ENCODE data around the gene GPRC5A.

The GPRC5A gene

DNA sequence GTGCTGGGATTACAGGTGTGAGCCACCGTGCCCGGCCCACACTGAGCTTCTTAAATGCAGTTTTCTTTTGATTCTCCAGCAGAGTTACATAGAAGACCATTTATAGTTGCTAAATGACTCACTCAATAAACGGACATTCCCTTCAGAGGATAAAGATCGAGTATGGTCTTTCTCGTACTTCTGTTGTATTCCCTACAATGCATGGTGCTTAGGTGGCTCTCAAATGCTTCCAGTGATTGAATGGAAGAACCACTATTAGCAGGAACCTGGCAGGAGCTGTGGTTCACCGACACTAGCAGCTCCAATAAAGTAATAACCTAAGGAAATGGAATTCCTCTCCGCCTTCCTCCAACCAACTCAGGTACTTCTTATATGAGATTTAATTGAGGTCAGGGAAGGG, 3.9 kb upstream of the GPRC5A start:
- no peak for DNase-seq

DNA sequence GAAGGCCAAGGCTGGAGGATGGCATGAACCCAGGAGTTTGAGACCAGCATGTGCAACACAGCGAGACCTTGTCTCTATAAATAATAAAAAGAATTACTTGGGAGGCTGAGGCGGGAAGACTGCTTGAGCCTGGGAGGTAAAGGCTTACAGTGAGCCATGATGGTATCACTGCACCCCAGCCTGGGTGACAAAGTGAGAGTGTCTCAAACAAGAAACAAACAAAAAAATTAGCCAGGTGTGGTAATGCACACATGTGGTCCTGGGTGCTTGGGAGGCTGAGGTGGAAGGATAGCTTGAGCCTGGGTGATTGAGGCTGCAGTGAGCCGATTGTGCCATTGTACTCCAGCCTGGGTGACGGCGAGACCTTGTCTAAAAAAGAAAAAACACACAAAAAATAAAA, 1.7 kb upstream of the GPRC5A start:
- no peak for DNase-seq

DNA sequence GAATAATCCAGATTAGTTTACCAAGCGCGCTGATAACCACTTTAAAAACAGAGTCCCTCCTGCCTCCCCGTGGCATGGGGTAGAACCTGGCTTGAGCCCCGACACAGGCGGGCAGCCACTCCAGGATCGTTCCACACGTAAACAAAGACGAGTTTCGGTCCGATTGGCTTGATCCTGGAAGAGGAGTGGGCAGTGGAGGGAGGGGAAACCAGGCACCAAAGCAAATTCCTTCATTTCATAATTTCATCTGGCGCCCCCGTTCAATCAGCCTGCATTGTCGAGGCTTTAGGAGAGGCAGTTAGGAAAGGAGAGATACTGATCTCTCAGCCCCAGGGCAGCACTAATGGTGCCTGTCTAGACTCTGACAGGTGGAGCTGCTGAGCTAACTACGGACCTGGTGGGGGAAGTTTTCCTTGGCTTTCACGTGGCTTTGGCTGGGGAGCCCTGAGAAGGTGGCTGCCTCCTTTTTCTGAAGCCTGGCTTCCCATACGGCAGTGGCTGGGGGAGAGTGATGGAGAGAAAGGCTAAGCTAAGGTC, 751 bp upstream of the GPRC5A start:
- no peak for DNase-seq

DNA sequence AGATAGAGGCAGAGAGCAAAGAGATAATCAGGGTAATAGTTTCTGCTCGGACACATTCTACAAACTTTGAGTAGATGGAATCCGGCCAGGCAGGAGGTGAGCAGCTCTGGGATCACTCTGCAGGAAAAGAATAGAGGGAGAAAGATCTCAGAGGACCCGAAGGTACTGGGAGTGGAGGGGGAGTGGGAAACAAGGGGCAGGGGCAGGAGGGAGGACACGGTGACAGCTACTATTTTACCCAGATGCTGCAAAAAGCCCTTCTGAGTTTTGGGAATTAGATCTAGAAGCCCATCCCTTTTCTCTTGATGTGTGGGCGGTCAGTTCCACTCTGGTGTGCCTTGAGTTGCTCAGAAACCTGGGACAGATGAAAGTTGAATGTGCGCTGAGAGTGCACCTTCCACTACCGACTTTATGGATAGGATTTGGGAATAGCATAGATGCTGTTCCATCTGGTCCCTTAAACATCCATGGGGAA, 556 bp downstream of the GPRC5A start:
- DNase-seq = no peak

DNA sequence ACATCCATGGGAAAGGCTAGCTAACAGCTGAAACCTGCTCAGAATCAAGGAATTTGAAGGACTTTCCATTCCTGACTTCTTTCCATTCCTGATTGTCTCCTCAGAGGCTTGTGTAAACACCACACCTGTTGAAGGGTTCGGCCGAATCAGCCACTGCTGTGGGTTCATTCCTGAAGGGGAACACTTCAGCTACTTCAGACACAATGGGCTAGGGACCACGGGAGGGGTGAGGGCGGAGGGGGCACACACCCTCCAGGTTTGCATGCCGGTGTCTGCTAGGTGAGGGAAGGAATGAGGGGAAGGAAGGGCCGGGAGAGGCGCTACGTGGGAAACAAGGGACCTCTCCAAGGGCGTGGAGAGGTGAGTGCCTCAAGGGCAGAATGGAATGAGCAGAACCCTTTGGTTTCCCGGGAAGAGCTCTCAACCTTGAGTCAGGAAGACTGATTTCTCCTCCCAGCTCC, 1.3 kb downstream of the GPRC5A start:
- DNase-seq = no peak

DNA sequence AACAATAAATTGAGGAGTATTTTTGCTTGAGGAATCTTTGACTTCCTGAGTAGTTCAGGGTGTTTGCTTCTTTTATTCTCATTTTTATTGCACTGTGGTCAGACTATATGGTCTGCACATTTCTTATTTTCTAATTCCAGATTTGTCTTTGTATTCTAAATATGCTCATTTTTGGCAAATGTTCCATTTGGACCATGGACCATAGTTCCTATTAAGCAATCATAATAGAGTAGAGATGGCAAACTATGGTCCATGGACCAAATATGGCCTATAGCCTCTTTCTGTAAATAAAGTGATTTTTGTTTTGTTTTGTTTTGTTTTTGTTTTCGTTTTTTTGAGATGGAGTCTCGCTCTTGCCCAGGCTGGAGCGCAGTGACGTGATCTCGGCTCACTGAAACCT, 2.1 kb downstream of the GPRC5A start:
- no peak for DNase-seq

DNA sequence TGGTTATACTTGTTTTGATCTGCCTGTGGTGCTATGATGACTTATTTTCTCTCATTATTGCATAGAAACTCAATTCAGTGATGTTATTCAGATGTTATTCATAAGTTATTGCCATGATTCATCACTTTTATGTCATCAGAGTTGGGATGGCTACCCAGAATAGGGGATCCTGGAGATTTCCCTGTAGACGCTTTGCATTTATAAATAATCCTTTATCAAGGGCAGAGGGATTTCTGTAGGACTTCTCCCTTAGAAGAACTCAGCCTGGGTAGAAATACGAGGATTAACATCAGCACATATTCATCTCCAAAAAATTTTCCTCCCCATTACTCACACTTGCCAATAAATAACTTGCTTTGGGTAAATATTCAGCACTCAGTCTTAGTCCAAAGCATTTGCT, 4.9 kb downstream of the GPRC5A start:
- no peak for DNase-seq

DNA sequence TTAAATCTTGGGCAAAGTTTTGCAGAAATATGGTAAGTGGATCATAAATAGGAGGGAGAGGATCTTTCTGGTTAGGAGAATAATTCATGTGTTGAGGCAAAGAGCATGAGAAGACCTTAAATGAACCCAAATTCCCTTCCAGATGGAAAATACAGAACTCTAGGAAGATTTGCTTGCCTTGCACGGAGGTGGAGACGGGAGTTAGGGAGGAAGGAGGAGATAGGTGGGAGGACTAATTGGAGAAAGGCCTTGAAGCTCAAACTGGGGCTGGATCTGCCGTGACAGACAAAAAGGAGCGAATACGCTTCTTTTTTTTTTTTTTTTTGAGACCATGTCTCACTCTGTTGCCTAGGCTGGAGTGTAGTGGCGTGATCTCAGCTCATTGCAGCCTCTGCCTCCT, 5.9 kb downstream of the GPRC5A start:
- DNase-seq = no peak

DNA sequence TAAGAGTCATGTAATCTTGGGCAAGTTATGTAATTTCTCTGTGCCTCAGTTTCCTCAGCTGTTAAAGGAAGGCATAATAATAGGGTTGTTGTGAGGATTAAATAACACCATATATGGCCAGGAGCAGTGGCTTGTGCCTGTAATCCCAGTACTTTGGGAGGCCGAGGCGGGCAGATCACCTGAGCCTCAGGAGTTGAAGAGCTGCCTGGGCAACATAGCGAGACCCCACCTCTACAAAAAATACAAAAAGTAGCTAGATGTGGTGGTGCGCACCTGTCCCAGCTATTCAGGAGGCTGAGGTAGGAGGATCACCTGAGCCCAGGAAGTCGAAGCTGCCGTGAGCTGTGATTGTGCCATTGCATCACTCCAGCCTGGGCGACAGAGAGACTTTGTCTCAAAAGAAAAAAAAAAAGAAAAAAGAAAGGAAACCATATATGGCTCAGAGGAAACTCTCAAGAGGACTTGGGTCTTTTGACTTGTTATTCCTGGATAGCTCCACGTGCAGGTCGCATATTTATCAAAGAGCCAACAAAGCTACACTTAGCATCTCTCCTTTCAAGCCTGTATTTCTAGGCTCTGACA, 6.9 kb downstream of the GPRC5A start:
- DNase-seq = no peak

DNA sequence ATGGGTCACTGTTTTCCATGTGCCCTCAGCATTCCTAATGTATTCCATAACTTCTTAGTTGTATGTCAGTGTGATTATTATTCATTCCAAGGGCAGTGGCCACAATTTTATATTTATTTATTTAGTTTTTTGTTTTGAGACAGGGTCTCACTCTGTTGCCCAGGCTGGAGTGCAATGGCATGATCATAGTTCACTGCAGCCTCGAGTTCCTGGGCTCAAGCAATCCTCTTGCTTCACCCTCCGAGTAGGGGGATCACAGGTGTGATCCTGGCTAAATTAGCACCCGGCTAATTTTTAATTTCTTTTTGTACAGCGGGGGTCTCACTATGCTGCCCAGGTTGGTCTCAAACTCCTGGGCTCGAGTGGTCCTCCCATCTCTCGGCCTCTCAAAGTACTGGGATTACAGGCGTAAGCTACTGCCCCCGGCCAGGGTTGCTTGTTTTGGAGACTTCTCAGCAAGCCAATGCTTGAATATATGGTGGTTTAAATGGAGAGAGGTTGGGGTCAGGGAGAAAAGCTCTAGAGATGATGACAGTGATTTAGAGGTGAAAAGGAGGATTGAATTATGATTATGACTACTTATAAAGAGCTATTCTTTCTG, 7.6 kb downstream of the GPRC5A start:
- no peak for DNase-seq

DNA sequence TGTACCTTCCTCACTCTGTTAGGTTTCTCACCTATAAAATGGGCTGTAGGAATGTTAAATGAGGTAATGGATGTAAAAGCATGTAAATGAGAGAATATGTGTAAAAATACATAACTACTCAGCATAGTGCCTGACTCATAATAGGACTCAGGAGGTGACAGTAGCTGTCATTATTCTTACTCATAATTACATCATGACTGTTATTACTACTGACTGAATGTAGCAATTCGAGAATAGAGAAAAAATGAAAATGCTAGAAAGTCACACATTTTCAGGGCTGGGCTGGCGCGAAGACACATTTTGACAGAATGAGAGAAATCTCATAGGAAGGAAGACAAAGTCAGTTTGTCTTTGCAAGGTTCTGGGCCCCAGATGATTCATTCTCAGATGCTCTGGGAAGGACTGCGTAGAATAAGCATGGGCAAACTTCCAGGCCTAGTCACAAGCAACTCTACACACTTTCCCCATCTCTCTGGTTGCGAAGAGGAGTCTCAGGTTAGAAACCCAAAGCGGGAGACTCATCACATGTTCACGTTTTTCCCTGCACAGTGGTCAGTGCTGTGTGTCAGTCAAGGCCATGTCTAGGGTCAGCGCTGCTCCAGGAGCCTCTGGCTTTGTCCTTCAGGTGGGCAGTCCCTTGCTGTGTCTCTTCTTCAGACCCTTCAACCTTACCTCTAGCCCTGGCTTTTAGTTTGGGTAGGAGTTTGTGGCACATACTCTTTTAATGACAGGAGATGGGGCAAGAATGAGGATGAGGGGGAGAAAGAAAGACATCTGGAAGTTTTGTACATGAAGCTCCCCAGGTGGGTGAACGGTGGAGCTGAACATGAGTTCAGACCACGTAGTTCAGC, 8.4 kb downstream of the GPRC5A start:
- no peak for DNase-seq

DNA sequence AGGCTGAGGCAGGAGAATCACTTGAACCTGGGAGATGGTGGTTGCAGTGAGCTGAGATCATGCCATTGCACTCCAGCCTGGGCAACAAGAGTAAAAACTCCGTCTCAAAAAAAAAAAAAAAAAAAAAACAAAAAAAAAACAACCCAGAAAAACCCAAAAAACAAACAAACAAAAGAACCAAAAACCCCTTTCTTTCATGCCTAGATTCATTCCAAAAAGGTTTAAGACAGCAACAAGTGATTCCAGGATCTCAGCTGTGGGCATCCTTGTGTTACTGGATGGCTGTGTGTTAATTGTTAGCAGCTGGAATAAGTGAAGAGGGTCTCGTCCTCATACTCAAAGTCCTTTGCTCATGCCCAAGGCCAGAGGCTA, 9.4 kb downstream of the GPRC5A start:
- no peak for DNase-seq

DNA sequence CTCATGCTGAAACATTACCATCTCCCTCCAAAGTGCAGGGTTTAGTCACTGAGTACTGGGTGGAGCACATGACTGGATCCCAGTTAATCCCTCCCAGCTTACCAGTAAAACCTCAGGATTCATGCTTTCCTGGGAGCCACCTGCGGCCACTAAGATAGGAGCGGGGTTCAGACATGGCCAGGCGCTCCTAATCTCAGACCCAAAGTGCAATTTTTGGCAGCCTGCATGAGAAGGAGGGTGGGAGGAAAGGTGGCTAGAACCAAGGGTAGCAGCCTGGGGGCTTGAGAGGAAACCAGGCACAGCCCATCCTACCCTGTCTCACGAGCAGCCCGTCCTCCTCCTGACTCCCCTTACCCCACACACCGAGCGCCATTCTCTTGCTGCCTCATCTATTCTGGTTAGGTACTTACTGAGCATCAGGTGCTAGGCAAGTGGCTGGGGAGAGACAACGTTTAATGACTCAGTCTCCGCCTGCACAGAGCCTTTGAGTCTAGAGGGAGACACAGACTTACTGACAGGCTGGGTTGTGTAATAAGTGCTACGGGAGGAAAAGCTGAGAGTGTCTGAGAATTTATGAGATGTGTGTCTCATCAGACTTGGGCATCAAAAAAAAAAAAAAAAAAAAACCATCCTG, 9.9 kb downstream of the GPRC5A start:
- DNase-seq = no peak

DNA sequence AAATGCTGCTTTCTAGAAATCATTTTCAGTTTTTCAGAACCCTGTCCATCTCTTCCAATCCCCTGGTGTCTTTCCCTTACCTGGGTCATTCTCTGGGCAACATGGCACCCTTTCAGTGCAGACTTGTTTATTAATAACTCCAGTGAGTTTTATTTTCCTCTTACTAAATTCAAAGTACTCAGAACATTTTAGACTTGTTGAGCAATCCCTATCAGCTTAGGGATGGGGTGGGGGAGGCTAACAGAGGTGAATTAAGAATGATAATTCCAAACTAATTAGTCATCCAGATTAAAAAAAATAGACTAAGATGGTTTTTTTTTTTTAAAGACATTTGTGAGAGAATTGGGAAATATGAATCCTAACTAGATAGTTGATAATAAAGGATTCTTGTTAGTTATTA, 10.7 kb downstream of the GPRC5A start:
- DNase-seq = no peak

DNA sequence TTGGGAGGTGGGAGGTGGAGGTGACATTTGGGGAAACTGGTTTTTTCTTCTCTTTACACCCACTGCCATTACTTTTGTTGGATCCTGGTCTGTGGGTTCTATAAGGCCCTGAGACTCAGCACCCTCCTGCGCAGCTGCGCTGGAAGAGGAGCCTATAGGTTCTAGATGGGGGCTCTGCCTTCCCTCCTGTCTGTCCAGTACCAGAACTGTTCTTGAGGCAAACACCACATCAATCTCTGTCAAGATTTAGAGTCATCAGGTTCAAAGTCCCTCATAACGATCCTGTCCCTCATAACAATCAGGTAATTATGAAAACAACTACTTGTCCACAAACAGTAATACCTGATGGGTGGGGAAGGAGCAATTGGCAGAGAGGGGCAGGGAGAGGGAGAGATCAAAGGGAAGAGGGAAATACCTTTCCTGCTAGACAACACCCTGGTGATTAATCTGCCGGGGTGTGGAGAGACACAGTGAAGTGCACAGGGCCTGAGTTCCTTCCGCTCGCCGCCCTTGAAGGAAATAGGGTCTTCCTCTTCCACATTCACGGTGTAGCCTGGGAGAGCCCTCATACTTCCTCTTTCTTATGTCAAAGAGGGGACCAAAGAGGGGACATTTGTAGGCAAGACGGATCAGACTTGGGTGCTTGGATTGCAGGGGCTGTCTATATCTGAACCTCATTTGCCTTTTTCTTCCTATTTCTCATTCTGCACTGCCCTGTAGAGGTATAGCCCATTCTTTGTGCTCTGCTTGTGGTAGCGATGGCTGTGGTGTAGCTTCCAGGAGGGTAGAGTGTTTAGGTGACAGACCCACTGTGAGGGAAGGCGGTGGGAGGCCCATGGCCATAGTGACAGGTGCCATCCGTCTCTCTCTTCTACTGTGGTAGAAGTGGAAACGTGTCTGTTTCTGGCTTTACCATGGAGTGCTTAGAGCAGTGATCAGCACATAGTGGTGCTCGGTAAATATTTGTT, 12.6 kb downstream of the GPRC5A start:
- no peak for DNase-seq

DNA sequence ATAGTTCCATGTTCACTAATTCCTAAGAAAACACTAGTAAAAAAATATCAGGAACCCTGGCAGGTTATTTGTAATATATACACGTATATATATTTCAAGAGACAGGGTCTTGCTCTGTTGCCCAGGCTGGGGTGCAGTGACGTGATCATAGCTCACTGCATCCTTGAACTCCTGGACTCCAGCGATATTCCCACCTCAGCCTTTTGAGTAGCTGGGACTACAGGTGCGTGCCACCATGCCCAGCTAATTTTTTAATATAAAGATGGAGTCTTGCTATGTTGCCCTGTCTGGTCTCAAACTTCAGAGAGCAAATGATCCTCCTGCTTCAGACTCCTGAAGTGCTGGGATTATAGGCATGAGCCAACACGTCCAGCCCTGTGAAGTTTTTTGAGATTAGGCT, 16.2 kb downstream of the GPRC5A start:
- DNase-seq = no peak

DNA sequence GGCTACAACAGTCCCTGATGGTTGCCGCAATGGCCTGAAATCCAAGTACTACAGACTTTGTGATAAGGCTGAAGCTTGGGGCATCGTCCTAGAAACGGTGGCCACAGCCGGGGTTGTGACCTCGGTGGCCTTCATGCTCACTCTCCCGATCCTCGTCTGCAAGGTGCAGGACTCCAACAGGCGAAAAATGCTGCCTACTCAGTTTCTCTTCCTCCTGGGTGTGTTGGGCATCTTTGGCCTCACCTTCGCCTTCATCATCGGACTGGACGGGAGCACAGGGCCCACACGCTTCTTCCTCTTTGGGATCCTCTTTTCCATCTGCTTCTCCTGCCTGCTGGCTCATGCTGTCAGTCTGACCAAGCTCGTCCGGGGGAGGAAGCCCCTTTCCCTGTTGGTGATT, 16.9 kb downstream of the GPRC5A start:
- no peak for DNase-seq

DNA sequence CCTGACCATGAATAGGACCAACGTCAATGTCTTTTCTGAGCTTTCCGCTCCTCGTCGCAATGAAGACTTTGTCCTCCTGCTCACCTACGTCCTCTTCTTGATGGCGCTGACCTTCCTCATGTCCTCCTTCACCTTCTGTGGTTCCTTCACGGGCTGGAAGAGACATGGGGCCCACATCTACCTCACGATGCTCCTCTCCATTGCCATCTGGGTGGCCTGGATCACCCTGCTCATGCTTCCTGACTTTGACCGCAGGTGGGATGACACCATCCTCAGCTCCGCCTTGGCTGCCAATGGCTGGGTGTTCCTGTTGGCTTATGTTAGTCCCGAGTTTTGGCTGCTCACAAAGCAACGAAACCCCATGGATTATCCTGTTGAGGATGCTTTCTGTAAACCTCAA, 17.3 kb downstream of the GPRC5A start:
- DNase-seq = no peak

DNA sequence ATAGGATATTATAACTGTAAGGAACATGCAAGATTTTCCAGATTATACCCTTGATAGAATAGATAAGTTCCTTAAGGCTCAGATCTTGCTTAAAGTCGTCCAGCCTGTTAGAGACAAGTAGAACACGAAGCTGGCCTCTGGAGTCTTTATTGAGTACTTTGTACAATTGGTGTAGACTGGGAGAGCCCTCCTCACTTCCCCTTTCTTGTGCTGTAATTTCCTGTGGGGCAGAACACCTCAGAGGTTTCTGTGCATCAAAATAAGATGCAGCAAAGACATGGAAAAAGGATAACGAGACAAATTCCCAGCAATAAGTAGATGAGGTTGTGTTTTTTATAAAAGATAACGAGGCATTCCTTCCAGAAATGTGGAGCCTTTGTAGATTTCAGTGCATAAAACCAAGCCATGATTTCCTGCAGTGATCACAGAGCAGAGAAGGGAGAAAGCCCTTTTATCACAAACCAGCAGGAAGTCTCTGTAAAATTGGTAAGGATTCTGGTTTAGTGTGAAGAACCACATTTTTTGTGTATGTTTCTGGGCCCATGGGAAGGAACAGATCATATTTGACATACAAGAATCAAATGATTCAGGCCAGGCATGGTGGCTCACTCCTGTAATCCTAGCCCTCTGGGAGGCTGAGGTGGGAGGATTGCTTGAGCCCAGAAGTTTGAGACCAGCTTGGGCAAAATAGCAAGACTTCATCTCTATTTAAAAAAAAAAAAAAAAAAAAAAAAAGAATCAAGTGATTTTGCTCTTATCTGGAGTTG, 18.0 kb downstream of the GPRC5A start:
- DNase-seq = no peak

DNA sequence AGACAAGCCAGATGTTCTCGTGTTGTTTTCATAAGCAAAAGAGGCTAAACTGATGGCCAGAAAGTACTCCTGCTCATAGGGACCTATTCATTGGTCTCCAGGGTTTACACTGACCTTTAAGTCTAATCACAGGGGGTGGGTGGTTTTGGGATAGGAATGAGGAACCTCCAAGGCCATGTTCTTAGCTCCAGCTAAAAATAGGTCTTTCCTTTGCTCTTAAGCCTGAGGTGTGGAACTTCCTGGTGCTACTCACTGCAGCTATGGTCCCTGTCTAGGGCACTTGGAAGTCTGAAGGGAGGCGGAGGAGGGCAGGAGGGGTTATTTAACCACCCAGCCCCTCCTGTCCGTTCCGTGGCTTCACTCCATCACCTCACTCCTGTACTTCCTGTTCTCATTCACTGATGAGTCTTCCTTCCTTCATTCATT, 18.6 kb downstream of the GPRC5A start:
- no peak for DNase-seq

DNA sequence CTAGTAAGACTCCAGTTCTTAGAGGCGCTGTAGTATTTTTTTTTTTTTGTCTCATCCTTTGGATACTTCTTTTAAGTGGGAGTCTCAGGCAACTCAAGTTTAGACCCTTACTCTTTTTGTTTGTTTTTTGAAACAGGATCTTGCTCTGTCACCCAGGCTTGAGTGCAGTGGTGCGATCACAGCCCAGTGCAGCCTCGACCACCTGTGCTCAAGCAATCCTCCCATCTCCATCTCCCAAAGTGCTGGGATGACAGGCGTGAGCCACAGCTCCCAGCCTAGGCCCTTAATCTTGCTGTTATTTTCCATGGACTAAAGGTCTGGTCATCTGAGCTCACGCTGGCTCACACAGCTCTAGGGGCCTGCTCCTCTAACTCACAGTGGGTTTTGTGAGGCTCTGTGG, 21.3 kb downstream of the GPRC5A start:
- no peak for DNase-seq

Data from NCI-H1092 (cell line).